ENCODE data around the gene TXK.

TXK gene

GRCh38 chr4:48025005-48025404 is 109.0 kb downstream of the TXK start:
- no peak for DNase-seq (ENCODE audit: low read depth in 1 of 2, low spot score in 1 of 2)

GRCh38 chr4:48024522-48024921 is 109.5 kb downstream of the TXK start:
- DNase-seq (ENCODE audit: low read depth in 1 of 2, low spot score in 1 of 2): no peak

- no peak for DNase-seq (ENCODE audit: low read depth in 1 of 2, low spot score in 1 of 2)
These were observed 111.8 kb downstream of the TXK start for GRCh38 chr4:48022192-48022799.

GRCh38 chr4:48021100-48021499 is 113.0 kb downstream of the TXK start:
- no peak for DNase-seq (ENCODE audit: low read depth in 1 of 2, low spot score in 1 of 2)

- DNase-seq (ENCODE audit: low read depth in 1 of 2, low spot score in 1 of 2): no peak
These were observed 115.9 kb downstream of the TXK start for GRCh38 chr4:48018112-48018511.

- DNase-seq (ENCODE audit: low read depth in 1 of 2, low spot score in 1 of 2): peak in 1 of 2 donors; percentile 33
These were observed 116.9 kb downstream of the TXK start for GRCh38 chr4:48017108-48017571.

Data from stimulated activated CD4-positive, alpha-beta T cell treated with anti-CD3 and anti-CD28 coated beads, Interleukin-15, amount 100 ng/mL, for 1 hour (primary cell).